ENCODE measurements around the gene LIN9. TPM values are rescaled to one million over a fixed set of nuclear protein-coding genes. Genes with fewer than 3 reads are reported as not detected.

The LIN9 gene
- total RNA-seq, 2 experiments from 2014 or later: 10.4 to 11.5 TPM

DNA sequence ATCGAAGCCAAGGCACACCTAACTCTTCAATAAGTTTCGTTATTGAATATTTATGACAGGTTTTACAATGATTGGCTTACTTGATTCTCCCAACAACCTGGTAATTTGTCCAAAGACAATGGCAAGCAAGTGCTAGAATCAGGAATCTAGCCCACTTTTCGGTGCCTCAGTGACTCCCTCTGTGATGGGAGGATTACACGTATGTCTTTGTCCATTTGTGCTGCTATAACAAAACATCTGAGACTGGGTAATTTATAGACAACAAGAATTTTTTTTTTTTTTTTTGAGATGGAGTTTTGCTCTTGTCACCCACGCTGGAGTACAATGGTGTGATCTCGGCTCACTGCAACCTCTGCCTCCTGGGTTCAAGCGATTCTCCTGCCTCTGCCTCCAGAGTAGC lies 2.4 kb upstream of the LIN9 start:
- H3K9me3 Mint-ChIP-seq: no peaks in the 10 kb centered on the region
- no peak for DNase-seq
- no peak overlapping the region for H3K4me3 Mint-ChIP-seq
- H3K27ac Mint-ChIP-seq: no peak overlapping the region
- peaks cover 23% of the 10 kb centered on the region for H3K4me1 Mint-ChIP-seq
- H3K27me3 Mint-ChIP-seq: peaks cover 34% of the 10 kb centered on the region
- ChIA-PET CTCF (interaction anchor here (1.6 to 3.6 kb wide), 3 partner anchors 22 to 186 kb away, joined by 3 to 41 read pairs (median 14); no protein-coding TSS in a partner anchor), POLR2A (interaction anchor here (1.1 to 2.9 kb wide), 3 partner anchors 14 to 312 kb away, joined by 3 to 12 read pairs (median 4); partner anchors contain the start of gene SDE2)
- H3K36me3 Mint-ChIP-seq (ENCODE audit: low read depth): no peaks in the 10 kb centered on the region

DNA sequence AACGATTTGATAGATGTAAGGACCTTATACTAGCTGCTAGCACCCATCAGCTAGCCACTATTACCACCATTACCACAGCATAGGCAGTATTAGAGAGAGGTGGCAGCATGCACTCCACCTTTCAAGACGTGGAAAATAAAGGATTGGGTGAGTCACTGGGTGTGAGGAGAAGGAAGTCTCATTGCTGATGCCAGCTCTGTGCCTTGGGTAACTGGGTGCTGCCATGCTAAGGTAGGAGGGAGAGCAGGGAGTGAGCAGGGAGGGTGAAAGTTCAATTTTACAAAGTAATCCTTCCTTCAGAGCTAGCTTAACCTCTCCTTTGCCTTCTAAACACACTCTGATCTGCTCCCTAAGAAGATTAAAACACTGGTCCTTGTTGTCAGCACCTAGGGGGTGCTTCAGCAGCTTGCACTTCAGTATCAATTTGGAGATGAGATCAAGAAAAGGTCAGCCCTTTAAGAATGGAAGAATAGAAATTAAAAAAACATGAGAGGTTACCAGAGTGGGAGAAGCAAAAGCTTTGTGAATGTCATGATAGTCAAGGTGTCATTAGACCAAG lies 1.8 kb upstream of the LIN9 start:
- no peak overlapping the region for H3K27ac Mint-ChIP-seq
- peak overlapping the region; percentile 74 for H3K4me3 Mint-ChIP-seq
- DNase-seq: no peak
- peaks cover 27% of the 10 kb centered on the region for H3K27me3 Mint-ChIP-seq
- peaks cover under 1% of the 10 kb centered on the region for H3K36me3 Mint-ChIP-seq (ENCODE audit: low read depth)
- no peaks in the 10 kb centered on the region for H3K9me3 Mint-ChIP-seq
- CTCF ChIA-PET: interaction anchor here (0.9 to 3.6 kb wide), 5 partner anchors 23 to 246 kb away, joined by 3 to 41 read pairs (median 6); partner anchors contain the start of gene PARP1
- POLR2A ChIA-PET: interaction anchor here (1.1 to 3.2 kb wide), 8 partner anchors 15 to 311 kb away, joined by 3 to 22 read pairs (median 10); partner anchors contain the start of genes H3-3A, PARP1 and SDE2
- H3K4me1 Mint-ChIP-seq: peaks cover 25% of the 10 kb centered on the region

DNA sequence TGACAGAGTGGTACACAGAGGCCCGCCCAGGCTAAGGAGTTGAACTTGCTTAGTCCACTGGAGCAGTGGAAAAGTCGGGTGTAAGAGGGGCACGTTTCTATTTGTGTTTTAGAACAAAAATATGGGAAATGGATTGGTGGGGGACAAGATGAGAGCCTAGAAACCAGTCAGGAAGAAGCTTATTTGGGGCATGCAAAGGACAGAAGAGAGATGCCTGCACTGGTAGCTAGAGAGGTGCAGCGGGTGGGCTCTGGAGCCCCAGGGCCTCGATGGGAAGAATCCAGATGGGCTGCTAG lies 1.2 kb upstream of the LIN9 start:
- H3K36me3 Mint-ChIP-seq (ENCODE audit: low read depth): peaks cover 5% of the 10 kb centered on the region
- CTCF ChIA-PET: interaction anchor here (0.6 to 3.6 kb wide), 12 partner anchors 9 to 1924 kb away, joined by 3 to 41 read pairs (median 4); partner anchors contain the start of gene PARP1
- H3K4me1 Mint-ChIP-seq: peaks cover 29% of the 10 kb centered on the region
- no peak for DNase-seq
- peaks cover 23% of the 10 kb centered on the region for H3K27me3 Mint-ChIP-seq
- POLR2A ChIA-PET: interaction anchor here (1.1 to 3.2 kb wide), 15 partner anchors 9 to 573 kb away, joined by 3 to 22 read pairs (median 6); partner anchors contain the start of genes H3-3A, PARP1, SDE2 and SRP9
- H3K9me3 Mint-ChIP-seq: no peaks in the 10 kb centered on the region
- H3K4me3 Mint-ChIP-seq: peak overlapping the region; percentile 74
- H3K27ac Mint-ChIP-seq: no peak overlapping the region

DNA sequence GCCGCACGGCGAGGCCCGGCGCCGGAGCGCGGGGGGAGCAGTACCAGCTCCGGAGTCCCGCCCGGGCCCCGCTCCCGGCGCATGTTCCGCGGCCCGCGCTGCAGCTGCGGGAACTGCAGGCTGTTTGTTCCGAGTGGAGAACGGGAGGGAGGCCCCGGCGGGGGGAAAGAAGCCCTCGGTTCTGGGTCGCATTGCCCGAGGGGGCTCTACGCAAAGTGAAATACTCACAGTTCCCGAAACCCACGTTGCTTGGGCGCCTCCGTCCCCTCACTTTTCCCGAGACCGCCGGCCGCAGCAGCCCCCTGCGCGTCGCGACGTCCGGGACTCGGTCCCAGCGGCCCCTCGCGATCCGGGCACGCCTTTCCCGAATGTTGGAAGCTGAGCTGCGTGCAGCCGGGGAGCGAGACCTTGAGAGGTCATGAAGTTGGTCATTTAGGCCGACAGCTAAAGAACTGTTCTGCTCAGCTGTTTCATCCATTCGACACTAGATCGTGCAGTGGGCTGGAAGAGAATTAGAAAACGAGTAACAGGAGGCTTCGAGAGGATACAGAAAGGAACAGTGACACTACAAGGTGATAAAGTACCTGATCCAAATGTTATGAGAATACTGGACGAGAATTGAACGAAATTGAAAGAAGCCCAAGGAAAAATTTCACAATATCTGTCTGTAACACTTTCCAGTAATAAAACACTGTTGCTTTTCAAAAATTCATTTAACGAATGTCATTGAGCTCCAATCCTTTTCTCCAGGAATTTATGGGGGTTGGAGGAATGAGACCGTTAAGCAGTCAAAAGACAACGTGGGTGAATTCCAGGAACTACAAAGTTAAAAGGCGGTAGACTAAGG lies 657 bp upstream of the LIN9 start:
- Mint-ChIP-seq H3K27me3 (peaks cover 20% of the 10 kb centered on the region), H3K4me3 (peak overlapping the region; percentile 74), H3K27ac (peak overlapping the region; percentile 58), H3K9me3 (no peaks in the 10 kb centered on the region), H3K36me3 (ENCODE audit: low read depth) (peaks cover 5% of the 10 kb centered on the region), H3K4me1 (peaks cover 30% of the 10 kb centered on the region)
- no peak for DNase-seq
- ChIA-PET POLR2A (interaction anchor here (0.7 to 3.2 kb wide), 23 partner anchors 9 to 573 kb away, joined by 3 to 22 read pairs (median 5); partner anchors contain the start of genes H3-3A, PARP1, SDE2 and SRP9), CTCF (interaction anchor here (0.6 to 3.6 kb wide), 19 partner anchors 9 to 1924 kb away, joined by 3 to 41 read pairs (median 3); partner anchors contain the start of gene PARP1)

DNA sequence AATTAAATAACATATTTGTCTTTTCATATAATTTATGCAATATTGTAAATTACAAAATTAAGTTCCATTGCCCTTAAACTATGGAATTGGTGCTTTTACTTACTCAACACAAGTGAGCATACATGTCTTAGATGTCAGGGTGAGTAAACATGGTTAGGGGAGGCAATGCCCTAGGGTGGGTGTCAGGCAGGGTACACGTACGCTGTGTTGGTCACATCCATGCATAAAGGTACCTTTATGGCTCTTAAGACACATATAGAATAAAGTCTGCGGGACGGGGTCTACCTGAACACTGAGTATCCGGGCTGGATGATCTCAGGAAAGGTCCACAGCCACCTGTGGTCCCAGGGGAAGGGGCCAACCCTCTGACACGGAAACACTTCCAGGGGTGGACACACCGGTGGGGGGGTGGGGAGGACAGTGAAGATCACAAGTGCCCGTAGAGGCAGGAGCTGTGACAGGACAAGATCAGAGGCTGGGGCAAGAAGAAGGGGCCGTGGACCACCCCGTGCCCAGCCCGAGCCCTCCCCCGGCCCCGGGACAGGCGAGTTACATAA lies 720 bp downstream of the LIN9 start:
- POLR2A ChIA-PET: interaction anchor here (0.6 to 3.2 kb wide), 14 partner anchors 8 to 538 kb away, joined by 3 to 22 read pairs (median 6); partner anchors contain the start of genes H3-3A and PARP1
- H3K4me1 Mint-ChIP-seq: peaks cover 32% of the 10 kb centered on the region
- peak overlapping the region; percentile 74 for H3K27ac Mint-ChIP-seq
- peak overlapping the region; percentile 89 for H3K4me3 Mint-ChIP-seq
- H3K36me3 Mint-ChIP-seq (ENCODE audit: low read depth): peaks cover 8% of the 10 kb centered on the region
- CTCF ChIA-PET: interaction anchor here (1.0 to 3.6 kb wide), 6 partner anchors 25 to 243 kb away, joined by 3 to 41 read pairs (median 8); partner anchors contain the start of gene PARP1
- no peaks in the 10 kb centered on the region for H3K9me3 Mint-ChIP-seq
- peaks cover 8% of the 10 kb centered on the region for H3K27me3 Mint-ChIP-seq
- DNase-seq: peak; percentile 37

DNA sequence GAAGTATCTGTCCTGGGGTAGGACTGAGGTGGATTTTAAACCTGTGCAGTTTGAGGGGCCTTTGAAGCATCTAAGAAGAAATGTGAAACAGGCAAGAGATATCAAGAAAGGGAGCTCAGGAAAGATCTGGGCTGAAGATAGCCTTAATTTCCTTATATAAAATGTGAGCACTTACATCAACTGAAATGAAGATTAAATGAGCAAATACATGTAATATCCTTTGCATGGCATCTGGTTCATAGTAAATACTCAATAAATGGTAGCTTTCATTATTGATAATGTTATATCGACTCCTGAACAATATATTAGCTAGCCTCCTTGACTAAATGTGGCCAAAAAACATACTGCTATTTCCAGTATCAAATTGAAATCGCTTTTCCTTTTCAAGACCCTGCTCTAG lies 2.5 kb downstream of the LIN9 start:
- ChIA-PET CTCF (interaction anchor here (1.0 to 1.8 kb wide), 4 partner anchors 23 to 181 kb away, joined by 3 to 11 read pairs (median 6); partner anchors contain the start of gene PARP1), POLR2A (interaction anchor here (0.7 to 1.3 kb wide), 4 partner anchors 100 to 233 kb away, joined by 3 to 4 read pairs (median 3); partner anchors contain the start of gene PARP1)
- no peak overlapping the region for H3K4me3 Mint-ChIP-seq
- peaks cover 2% of the 10 kb centered on the region for H3K27me3 Mint-ChIP-seq
- H3K36me3 Mint-ChIP-seq (ENCODE audit: low read depth): peaks cover 11% of the 10 kb centered on the region
- no peak overlapping the region for H3K27ac Mint-ChIP-seq
- H3K4me1 Mint-ChIP-seq: peaks cover 34% of the 10 kb centered on the region
- no peaks in the 10 kb centered on the region for H3K9me3 Mint-ChIP-seq
- no peak for DNase-seq

DNA sequence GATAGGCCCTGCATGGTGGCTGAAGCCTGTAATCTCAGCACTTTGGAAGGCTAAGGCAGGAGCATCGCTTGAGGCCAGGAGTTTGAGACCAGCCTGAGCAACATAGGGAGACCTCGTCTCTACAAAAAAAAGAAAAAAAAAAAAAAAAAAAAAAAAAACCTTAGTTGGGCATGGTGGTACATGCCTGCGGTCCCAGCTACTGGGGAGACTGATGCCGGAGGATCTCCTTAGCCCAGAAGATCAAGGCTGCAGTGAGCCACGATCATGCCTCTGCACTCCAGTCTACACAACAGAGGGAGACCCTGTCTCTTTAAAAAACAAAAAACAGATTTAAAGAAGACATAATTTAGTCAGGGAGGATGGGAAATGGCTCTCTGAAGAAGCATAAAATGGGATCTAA lies 3.8 kb downstream of the LIN9 start:
- H3K27ac Mint-ChIP-seq: no peak overlapping the region
- ChIA-PET CTCF (interaction anchor here (0.9 to 2.3 kb wide), 3 partner anchors 28 to 180 kb away, joined by 3 to 8 read pairs (median 7); no protein-coding TSS in a partner anchor), POLR2A (no interaction called here)
- H3K27me3 Mint-ChIP-seq: no peaks in the 10 kb centered on the region
- no peak for DNase-seq
- peaks cover 34% of the 10 kb centered on the region for H3K4me1 Mint-ChIP-seq
- H3K4me3 Mint-ChIP-seq: no peak overlapping the region
- H3K36me3 Mint-ChIP-seq (ENCODE audit: low read depth): peaks cover 11% of the 10 kb centered on the region
- no peaks in the 10 kb centered on the region for H3K9me3 Mint-ChIP-seq

DNA sequence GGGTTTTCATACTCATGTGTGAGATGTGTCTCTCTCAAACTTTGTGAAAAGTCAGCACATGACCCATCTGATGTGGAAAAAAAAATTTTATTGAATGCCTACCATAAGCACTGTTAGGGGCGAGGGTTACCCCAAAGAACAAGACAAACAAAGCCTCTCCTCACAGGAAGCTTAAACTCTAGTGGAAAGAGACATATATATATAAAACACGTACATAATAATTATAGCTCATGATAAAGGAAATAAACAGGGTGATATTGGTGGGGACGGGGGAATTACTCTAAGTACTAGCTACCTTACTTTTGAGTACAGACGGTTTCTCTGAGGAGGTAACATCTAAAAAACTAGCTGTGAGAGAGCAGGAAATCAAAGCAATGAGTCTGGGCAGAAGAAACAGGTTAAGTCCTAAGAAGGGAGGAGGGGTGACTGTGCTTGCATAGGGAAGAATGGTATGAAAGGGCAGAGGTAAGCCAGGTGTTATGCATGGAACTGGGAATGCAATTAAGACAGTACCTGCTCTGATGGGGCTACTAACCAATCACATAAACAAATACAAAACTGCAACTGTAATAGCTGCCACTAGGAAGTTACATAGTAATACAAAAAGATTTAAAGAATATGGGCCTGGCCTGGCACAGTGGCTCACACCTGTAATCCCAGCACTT lies 4.5 kb downstream of the LIN9 start:
- DNase-seq: no peak
- H3K9me3 Mint-ChIP-seq: no peaks in the 10 kb centered on the region
- POLR2A ChIA-PET: interaction anchor here (1.0 kb wide), 1 partner anchor 10 kb away, joined by 3 read pairs; no protein-coding TSS in a partner anchor

DNA sequence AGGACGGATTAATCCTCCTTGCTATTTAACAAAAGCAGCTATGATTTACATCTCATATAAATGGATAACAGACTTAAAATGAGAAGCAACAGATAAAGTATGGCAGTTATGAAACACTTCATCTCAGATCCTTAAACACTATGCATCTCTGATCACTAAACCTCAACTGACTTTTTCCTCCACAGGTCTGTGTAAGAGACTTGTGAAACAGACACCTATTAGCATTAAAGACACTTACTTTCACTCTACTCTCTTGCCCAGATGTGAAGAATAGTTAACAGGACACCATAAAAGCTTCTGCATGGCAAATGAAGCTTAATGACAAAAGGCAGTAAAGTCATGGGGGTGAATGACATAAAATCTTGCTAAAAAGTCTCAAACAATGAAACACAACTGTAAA lies 6.2 kb downstream of the LIN9 start:
- H3K4me1 Mint-ChIP-seq: peaks cover 22% of the 10 kb centered on the region
- H3K27ac Mint-ChIP-seq: no peak overlapping the region
- no peak for DNase-seq
- H3K27me3 Mint-ChIP-seq: no peaks in the 10 kb centered on the region
- peaks cover 21% of the 10 kb centered on the region for H3K36me3 Mint-ChIP-seq (ENCODE audit: low read depth)
- H3K9me3 Mint-ChIP-seq: no peaks in the 10 kb centered on the region
- H3K4me3 Mint-ChIP-seq: no peak overlapping the region
- ChIA-PET CTCF (interaction anchor here (1.2 kb wide), 1 partner anchor 10 kb away, joined by 3 read pairs; no protein-coding TSS in a partner anchor), POLR2A (interaction anchor here (0.9 to 1.0 kb wide), 2 partner anchors 10 to 103 kb away, joined by 3 read pairs; no protein-coding TSS in a partner anchor)

More for the DNA sequence above, 4.5 kb downstream of the LIN9 start:
- Mint-ChIP-seq H3K27me3 (no peaks in the 10 kb centered on the region), H3K4me1 (peaks cover 27% of the 10 kb centered on the region), H3K36me3 (ENCODE audit: low read depth) (peaks cover 11% of the 10 kb centered on the region), H3K27ac (no peak overlapping the region), H3K4me3 (no peak overlapping the region)
- CTCF ChIA-PET: interaction anchor here (0.9 to 2.3 kb wide), 3 partner anchors 29 to 179 kb away, joined by 3 to 8 read pairs (median 7); no protein-coding TSS in a partner anchor

DNA sequence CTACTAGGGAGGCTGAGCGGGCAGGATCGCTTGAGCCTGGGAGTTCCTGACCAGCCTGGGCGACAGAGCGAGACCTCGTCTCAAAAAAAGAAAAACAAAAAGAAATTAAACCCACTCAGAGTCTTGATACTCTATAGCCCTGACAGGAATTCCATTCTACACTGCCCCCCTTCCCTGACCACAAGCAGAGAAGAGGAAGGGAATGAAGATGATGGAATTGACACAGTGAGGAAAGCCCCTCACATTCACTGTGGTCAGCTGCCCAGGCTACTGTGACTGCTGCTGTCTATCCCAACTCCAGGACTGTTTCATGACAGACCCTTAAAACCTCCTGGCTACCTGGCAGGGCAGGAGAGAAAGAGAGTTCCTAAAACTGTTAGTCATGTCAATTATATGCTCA lies 12.1 kb downstream of the LIN9 start:
- H3K4me1 Mint-ChIP-seq: peaks cover 2% of the 10 kb centered on the region
- H3K27ac Mint-ChIP-seq: no peak overlapping the region
- peaks cover 32% of the 10 kb centered on the region for H3K36me3 Mint-ChIP-seq (ENCODE audit: low read depth)
- H3K4me3 Mint-ChIP-seq: no peak overlapping the region
- H3K9me3 Mint-ChIP-seq: no peaks in the 10 kb centered on the region
- ChIA-PET CTCF (interaction anchor here (1.2 to 1.8 kb wide), 2 partner anchors 13 to 36 kb away, joined by 3 to 5 read pairs; partner anchors contain the start of gene LIN9), POLR2A (interaction anchor here (1.4 kb wide), 1 partner anchor 12 kb away, joined by 3 read pairs; the partner anchor contains the start of gene LIN9)
- H3K27me3 Mint-ChIP-seq: no peaks in the 10 kb centered on the region
- DNase-seq: no peak

DNA sequence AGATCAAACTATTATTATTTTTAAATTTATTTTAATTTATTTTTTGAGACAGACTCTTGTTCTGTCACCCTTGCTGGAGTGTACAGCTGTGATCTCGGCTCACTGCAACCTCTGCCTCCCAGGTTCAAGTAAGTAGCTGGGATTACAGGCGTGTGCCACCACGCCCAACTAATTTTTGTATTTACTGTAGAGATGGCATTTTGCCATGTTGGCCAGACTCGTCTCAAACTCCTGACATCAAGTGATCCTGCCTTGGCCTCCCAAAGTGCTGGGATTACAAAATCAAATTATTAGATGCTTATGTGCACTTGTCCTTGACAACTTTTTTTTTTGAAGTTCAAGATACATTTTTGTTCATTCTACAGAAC lies 15.4 kb downstream of the LIN9 start:
- H3K27ac Mint-ChIP-seq: no peak overlapping the region
- no peaks in the 10 kb centered on the region for H3K4me1 Mint-ChIP-seq
- peaks cover 32% of the 10 kb centered on the region for H3K36me3 Mint-ChIP-seq (ENCODE audit: low read depth)
- H3K4me3 Mint-ChIP-seq: no peak overlapping the region
- no peaks in the 10 kb centered on the region for H3K9me3 Mint-ChIP-seq
- H3K27me3 Mint-ChIP-seq: no peaks in the 10 kb centered on the region
- DNase-seq: no peak
- ChIA-PET CTCF (interaction anchor here (1.3 kb wide), 2 partner anchors 9 to 40 kb away, joined by 3 read pairs; no protein-coding TSS in a partner anchor), POLR2A (no interaction called here)
